ENCODE results near the gene EDN3. TPM values are rescaled to one million over a fixed set of nuclear protein-coding genes. Genes with fewer than 3 reads are reported as not detected.

Gene EDN3
- total and polyA plus RNA-seq, 7 donors, result 0.62 to 2.3 (median 1.3) TPM

- TF ChIP-seq, protein P1, sequence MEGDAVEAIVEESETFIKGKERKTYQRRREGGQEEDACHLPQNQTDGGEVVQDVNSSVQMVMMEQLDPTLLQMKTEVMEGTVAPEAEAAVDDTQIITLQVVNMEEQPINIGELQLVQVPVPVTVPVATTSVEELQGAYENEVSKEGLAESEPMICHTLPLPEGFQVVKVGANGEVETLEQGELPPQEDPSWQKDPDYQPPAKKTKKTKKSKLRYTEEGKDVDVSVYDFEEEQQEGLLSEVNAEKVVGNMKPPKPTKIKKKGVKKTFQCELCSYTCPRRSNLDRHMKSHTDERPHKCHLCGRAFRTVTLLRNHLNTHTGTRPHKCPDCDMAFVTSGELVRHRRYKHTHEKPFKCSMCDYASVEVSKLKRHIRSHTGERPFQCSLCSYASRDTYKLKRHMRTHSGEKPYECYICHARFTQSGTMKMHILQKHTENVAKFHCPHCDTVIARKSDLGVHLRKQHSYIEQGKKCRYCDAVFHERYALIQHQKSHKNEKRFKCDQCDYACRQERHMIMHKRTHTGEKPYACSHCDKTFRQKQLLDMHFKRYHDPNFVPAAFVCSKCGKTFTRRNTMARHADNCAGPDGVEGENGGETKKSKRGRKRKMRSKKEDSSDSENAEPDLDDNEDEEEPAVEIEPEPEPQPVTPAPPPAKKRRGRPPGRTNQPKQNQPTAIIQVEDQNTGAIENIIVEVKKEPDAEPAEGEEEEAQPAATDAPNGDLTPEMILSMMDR (IDR thresholded peaks at IDR 0.05), result no peak
- WGBS, 3 donors, result 58 to 81% (median 62%) methylated on average over 6 of the region's 6 CpGs
- H3K9me3 ChIP-seq, result no peaks in the 10 kb centered on the region
- intact Hi-C loops (cut with DNase I), result no loop called here
- DNase-seq (no peak), ATAC-seq (no peak)
- H3K4me3 ChIP-seq, result no peak overlapping the region
- H3K4me1 ChIP-seq, result no peaks in the 10 kb centered on the region
- H3K27ac ChIP-seq, result no peak overlapping the region
- H3K36me3 ChIP-seq (ENCODE audit: insufficient read depth in 1 of 2, low read depth in 1 of 2), result no peaks in the 10 kb centered on the region
- H3K27me3 ChIP-seq (ENCODE audit: insufficient read depth in 3 of 3, low read length in 2 of 3), result peaks cover 0 to 13% (median 3%) of the 10 kb centered on the region in 3 donors
Measured at GRCh38 chr20:59364611-59365010, 64.2 kb downstream of the EDN3 start.

- no peak for DNase-seq
- no peak overlapping the region for H3K4me3 ChIP-seq
- TF ChIP-seq, protein P1 (IDR thresholded peaks at IDR 0.05), result no peak
Measured at GRCh38 chr20:59365611-59366285, 65.3 kb downstream of the EDN3 start.

GRCh38 chr20:59371431-59371830 lies 71.0 kb downstream of the EDN3 start:
- ATAC-seq (no peak), DNase-seq (no peak)
- intact Hi-C loops (cut with DNase I), result no loop called here
- Histone ChIP-seq H3K27me3 (ENCODE audit: insufficient read depth in 3 of 3, low read length in 2 of 3) (peaks cover 0 to 6% (median 0%) of the 10 kb centered on the region in 3 donors), H3K27ac (no peak overlapping the region), H3K4me3 (no peak overlapping the region), H3K9me3 (no peaks in the 10 kb centered on the region), H3K36me3 (ENCODE audit: insufficient read depth in 1 of 2, low read depth in 1 of 2) (no peaks in the 10 kb centered on the region), H3K4me1 (no peaks in the 10 kb centered on the region)
- TF ChIP-seq, protein P1 (IDR thresholded peaks at IDR 0.05), result no peak
- WGBS, 3 donors, result 51 to 54% (median 52%) methylated on average over 6 of the region's 6 CpGs

More at GRCh38 chr20:59365611-59366285, 65.3 kb downstream of the EDN3 start:
- no peaks in the 10 kb centered on the region for H3K9me3 ChIP-seq
- no peaks in the 10 kb centered on the region for H3K36me3 ChIP-seq (ENCODE audit: insufficient read depth in 1 of 2, low read depth in 1 of 2)
- WGBS, 3 donors, result 58 to 79% (median 61%) methylated on average over 24 of the region's 24 CpGs
- H3K4me1 ChIP-seq, result no peaks in the 10 kb centered on the region
- no peak overlapping the region for H3K27ac ChIP-seq
- intact Hi-C loops (cut with DNase I), result no loop called here
- H3K27me3 ChIP-seq (ENCODE audit: insufficient read depth in 3 of 3, low read length in 2 of 3), result peaks cover 0 to 13% (median 3%) of the 10 kb centered on the region in 3 donors
- no peak for ATAC-seq

DNA sequence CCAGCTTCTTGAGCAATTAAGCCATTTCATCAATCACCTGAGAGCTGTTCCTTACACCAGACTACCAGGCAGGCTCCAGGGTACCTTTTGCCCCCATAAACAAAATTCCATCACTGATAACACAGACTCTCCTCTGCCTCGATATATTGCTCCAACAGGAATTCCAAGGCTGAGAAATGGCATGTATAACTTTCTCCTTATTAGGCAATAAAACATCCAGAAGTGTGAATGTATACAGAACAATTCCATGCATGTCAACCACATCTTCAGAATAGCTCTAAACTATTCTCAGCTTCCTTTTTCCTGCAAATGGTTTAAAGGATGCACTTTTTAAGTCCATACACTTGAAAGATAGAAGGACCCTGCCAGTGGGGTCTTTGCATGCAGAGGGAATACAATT lies 73.8 kb downstream of the EDN3 start:
- no peak for DNase-seq
- Histone ChIP-seq H3K27me3 (ENCODE audit: insufficient read depth in 3 of 3, low read length in 2 of 3) (peaks cover 0 to 3% (median 0%) of the 10 kb centered on the region in 3 donors), H3K36me3 (ENCODE audit: insufficient read depth in 1 of 2, low read depth in 1 of 2) (no peaks in the 10 kb centered on the region), H3K4me1 (no peaks in the 10 kb centered on the region), H3K9me3 (no peaks in the 10 kb centered on the region), H3K4me3 (no peak overlapping the region), H3K27ac (no peak overlapping the region)
- TF ChIP-seq, protein P1 (IDR thresholded peaks at IDR 0.05), result no peak
- WGBS, 3 donors, result 81 to 91% (median 87%) methylated on average over 1 of the region's 1 CpG
- intact Hi-C loops (cut with DNase I), result no loop called here
- ATAC-seq, result no peak

GRCh38 chr20:59375541-59375940 lies 75.1 kb downstream of the EDN3 start:
- H3K27me3 ChIP-seq (ENCODE audit: insufficient read depth in 3 of 3, low read length in 2 of 3), result peaks cover 0 to 13% (median 2%) of the 10 kb centered on the region in 3 donors
- no peaks in the 10 kb centered on the region for H3K9me3 ChIP-seq
- no peak overlapping the region for H3K4me3 ChIP-seq
- no peak for DNase-seq
- no peaks in the 10 kb centered on the region for H3K4me1 ChIP-seq
- H3K36me3 ChIP-seq (ENCODE audit: insufficient read depth in 1 of 2, low read depth in 1 of 2), result no peaks in the 10 kb centered on the region
- no peak overlapping the region for H3K27ac ChIP-seq
- 74 to 81% (median 75%) methylated on average over 3 of the region's 3 CpGs for WGBS, 3 donors
- ATAC-seq, result no peak
- TF ChIP-seq, protein P1 (IDR thresholded peaks at IDR 0.05), result no peak
- intact Hi-C loops (cut with DNase I), result no loop called here

Data from psoas muscle (tissue), 8 donors.